ENCODE data around the gene BDP1.
"Not testable (repeated sequence)": the region's sequence is repeated elsewhere in the genome, so short reads cannot be mapped to it uniquely, and the experiment has no call there.

The BDP1 gene

DNA sequence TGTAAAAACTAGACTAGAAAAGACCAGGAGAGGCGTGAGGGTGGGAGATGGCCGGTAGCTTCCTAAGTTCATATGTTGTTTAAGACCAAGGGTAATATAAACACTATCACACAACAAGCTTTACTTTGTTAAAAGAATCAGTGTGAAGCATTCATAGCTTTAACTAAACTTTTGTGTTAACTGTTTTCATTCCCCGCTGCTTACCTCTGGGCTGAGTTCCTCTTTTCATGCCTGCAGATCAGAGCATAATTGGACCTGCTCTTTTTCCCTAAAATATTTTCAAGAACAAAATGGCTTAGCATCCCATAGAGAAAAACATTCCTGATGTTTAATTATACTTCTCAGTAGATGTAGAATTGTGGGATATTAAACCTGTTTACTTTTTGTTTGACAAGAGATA, 23.0 kb upstream of the BDP1 start:
- H4K91ac ChIP-seq (ENCODE audit: low read length); H3K9ac ChIP-seq (ENCODE audit: low read length); H3K4me2 ChIP-seq (ENCODE audit: low read length, poor library complexity, severe bottlenecking); H3K27ac ChIP-seq (ENCODE audit: low read length, poor library complexity, severe bottlenecking); H3K4ac ChIP-seq (ENCODE audit: low read depth in 1 of 2, low read length in 2 of 2); H2BK5ac ChIP-seq (ENCODE audit: low read depth, low read length, poor library complexity, severe bottlenecking); H2BK15ac ChIP-seq (ENCODE audit: low read depth, poor library complexity, severe bottlenecking); H3K79me1 ChIP-seq (replicated peaks; ENCODE audit: low read length, poor library complexity, severe bottlenecking); H2AK5ac ChIP-seq (ENCODE audit: low read length, severe bottlenecking); H2BK120ac ChIP-seq (ENCODE audit: low read depth, low read length); H3K18ac ChIP-seq (ENCODE audit: low read depth in 1 of 2, low read length in 2 of 2); H3K27me3 ChIP-seq (ENCODE audit: control insufficient read depth in 1 of 2, insufficient read depth in 1 of 2, low read length in 2 of 2); DNase-seq; H2BK12ac ChIP-seq (ENCODE audit: low read length in 2 of 2); H3K36me3 ChIP-seq (ENCODE audit: control insufficient read depth in 1 of 2, insufficient read depth in 2 of 2, low read depth in 1 of 2, low read length in 2 of 2); H3K4me3 ChIP-seq (ENCODE audit: insufficient read depth in 1 of 2, low read depth in 1 of 2, low read length in 2 of 2); H2AFZ ChIP-seq (ENCODE audit: low read depth, low read length); H3K4me1 ChIP-seq (ENCODE audit: control insufficient read depth, insufficient read depth, low read depth, low read length); H4K8ac ChIP-seq (ENCODE audit: low read length); H3K23ac ChIP-seq (ENCODE audit: low read length in 2 of 2); H3K14ac ChIP-seq (ENCODE audit: low read length in 2 of 2); H3K9me3 ChIP-seq (ENCODE audit: control insufficient read depth, low read length): not testable (repeated sequence)
- 83% methylated on average over 1 of the region's 3 CpGs for WGBS

DNA sequence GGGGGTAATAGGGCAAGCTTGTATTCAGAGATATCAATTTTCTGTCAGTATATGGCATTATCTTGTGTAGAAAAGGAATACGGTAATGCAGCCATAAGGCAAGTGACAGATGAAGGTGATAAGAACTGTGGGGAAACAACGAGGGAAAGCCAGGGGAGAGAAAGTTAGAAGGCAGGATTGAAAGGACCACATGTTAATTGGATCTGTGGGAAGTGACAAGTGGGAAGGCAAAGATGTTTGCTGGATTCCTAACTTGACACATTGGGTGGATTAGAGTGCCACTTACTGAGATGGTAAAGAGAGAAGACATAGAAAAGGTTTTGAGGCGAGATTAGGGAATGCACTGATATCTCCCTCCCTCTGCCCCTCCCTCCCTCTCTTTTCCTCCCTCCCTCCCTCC, 20.6 kb upstream of the BDP1 start:
- not testable (repeated sequence) for H3K27ac ChIP-seq (ENCODE audit: low read length, poor library complexity, severe bottlenecking); H2BK15ac ChIP-seq (ENCODE audit: low read depth, poor library complexity, severe bottlenecking); H4K8ac ChIP-seq (ENCODE audit: low read length); H3K79me1 ChIP-seq (replicated peaks; ENCODE audit: low read length, poor library complexity, severe bottlenecking); H4K91ac ChIP-seq (ENCODE audit: low read length); H2AFZ ChIP-seq (ENCODE audit: low read depth, low read length); H2BK12ac ChIP-seq (ENCODE audit: low read length in 2 of 2); H3K23ac ChIP-seq (ENCODE audit: low read length in 2 of 2); H2BK5ac ChIP-seq (ENCODE audit: low read depth, low read length, poor library complexity, severe bottlenecking); H3K18ac ChIP-seq (ENCODE audit: low read depth in 1 of 2, low read length in 2 of 2); H3K4ac ChIP-seq (ENCODE audit: low read depth in 1 of 2, low read length in 2 of 2); H3K36me3 ChIP-seq (ENCODE audit: control insufficient read depth in 1 of 2, insufficient read depth in 2 of 2, low read depth in 1 of 2, low read length in 2 of 2); H3K9me3 ChIP-seq (ENCODE audit: control insufficient read depth, low read length); H2AK5ac ChIP-seq (ENCODE audit: low read length, severe bottlenecking); H3K14ac ChIP-seq (ENCODE audit: low read length in 2 of 2); DNase-seq; H3K4me3 ChIP-seq (ENCODE audit: insufficient read depth in 1 of 2, low read depth in 1 of 2, low read length in 2 of 2); H3K4me1 ChIP-seq (ENCODE audit: control insufficient read depth, insufficient read depth, low read depth, low read length); H3K4me2 ChIP-seq (ENCODE audit: low read length, poor library complexity, severe bottlenecking); H2BK120ac ChIP-seq (ENCODE audit: low read depth, low read length); H3K9ac ChIP-seq (ENCODE audit: low read length); H3K27me3 ChIP-seq (ENCODE audit: control insufficient read depth in 1 of 2, insufficient read depth in 1 of 2, low read length in 2 of 2)
- WGBS: 32% methylated on average over 2 of the region's 3 CpGs

DNA sequence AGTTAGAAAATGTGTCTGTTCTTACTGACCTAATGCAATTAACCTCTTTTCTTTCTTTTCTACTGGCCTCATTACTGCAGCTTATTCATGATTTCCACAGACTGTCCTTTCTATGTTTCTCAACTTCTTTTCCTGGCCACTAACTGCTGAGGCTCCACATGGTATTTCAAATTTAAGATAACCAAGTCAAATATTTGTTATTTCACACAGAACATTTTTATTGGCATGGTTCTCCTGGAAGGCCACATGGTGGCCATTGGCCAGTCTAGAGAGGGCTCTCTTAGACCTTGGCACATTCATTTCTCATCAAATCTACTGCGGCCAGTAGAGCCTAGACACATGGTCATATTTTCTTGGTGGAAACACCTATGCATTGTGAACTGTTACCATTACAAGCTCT, 13.9 kb upstream of the BDP1 start:
- H3K9ac ChIP-seq (ENCODE audit: low read length); H3K79me1 ChIP-seq (replicated peaks; ENCODE audit: low read length, poor library complexity, severe bottlenecking); H2BK12ac ChIP-seq (ENCODE audit: low read length in 2 of 2); H2BK120ac ChIP-seq (ENCODE audit: low read depth, low read length); H2BK15ac ChIP-seq (ENCODE audit: low read depth, poor library complexity, severe bottlenecking); H4K91ac ChIP-seq (ENCODE audit: low read length); H2BK5ac ChIP-seq (ENCODE audit: low read depth, low read length, poor library complexity, severe bottlenecking); DNase-seq; H3K4me2 ChIP-seq (ENCODE audit: low read length, poor library complexity, severe bottlenecking); H4K8ac ChIP-seq (ENCODE audit: low read length); H3K4me1 ChIP-seq (ENCODE audit: control insufficient read depth, insufficient read depth, low read depth, low read length); H3K4ac ChIP-seq (ENCODE audit: low read depth in 1 of 2, low read length in 2 of 2); H3K27ac ChIP-seq (ENCODE audit: low read length, poor library complexity, severe bottlenecking); H3K23ac ChIP-seq (ENCODE audit: low read length in 2 of 2); H3K18ac ChIP-seq (ENCODE audit: low read depth in 1 of 2, low read length in 2 of 2); H3K14ac ChIP-seq (ENCODE audit: low read length in 2 of 2); H2AFZ ChIP-seq (ENCODE audit: low read depth, low read length); H3K36me3 ChIP-seq (ENCODE audit: control insufficient read depth in 1 of 2, insufficient read depth in 2 of 2, low read depth in 1 of 2, low read length in 2 of 2); H3K4me3 ChIP-seq (ENCODE audit: insufficient read depth in 1 of 2, low read depth in 1 of 2, low read length in 2 of 2); H3K9me3 ChIP-seq (ENCODE audit: control insufficient read depth, low read length); H2AK5ac ChIP-seq (ENCODE audit: low read length, severe bottlenecking): not testable (repeated sequence)
- peaks cover 0 to 14% of the 10 kb centered on the region in 2 experiments for H3K27me3 ChIP-seq (ENCODE audit: control insufficient read depth in 1 of 2, insufficient read depth in 1 of 2, low read length in 2 of 2)
- WGBS: no CpG with 5 or more reads among the region's 1 CpG

DNA sequence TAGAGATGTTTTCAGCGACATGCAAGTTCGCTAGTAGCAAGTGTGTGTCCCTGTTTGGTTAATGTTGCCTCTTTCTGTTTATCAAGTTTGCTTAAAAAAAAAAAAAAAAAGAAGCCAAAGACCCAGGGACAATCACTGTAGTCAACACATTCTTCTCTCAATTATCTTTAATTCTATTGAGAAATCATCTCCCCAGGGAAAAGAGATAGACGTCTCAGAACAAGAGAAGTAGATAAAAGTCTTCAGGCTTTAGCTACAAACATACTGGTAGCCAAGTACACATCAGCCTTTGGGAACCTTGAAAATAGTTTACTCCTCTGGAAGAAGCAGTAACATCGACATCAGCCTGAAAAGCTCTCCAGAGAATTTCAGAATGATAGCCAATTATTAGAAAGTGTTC, 11.6 kb upstream of the BDP1 start:
- 100% methylated on average over 1 of the region's 4 CpGs for WGBS
- DNase-seq; H3K36me3 ChIP-seq (ENCODE audit: control insufficient read depth in 1 of 2, insufficient read depth in 2 of 2, low read depth in 1 of 2, low read length in 2 of 2); H2AK5ac ChIP-seq (ENCODE audit: low read length, severe bottlenecking); H3K79me1 ChIP-seq (replicated peaks; ENCODE audit: low read length, poor library complexity, severe bottlenecking); H3K4me2 ChIP-seq (ENCODE audit: low read length, poor library complexity, severe bottlenecking); H2BK5ac ChIP-seq (ENCODE audit: low read depth, low read length, poor library complexity, severe bottlenecking); H2BK15ac ChIP-seq (ENCODE audit: low read depth, poor library complexity, severe bottlenecking); H4K8ac ChIP-seq (ENCODE audit: low read length); H3K23ac ChIP-seq (ENCODE audit: low read length in 2 of 2); H3K4me3 ChIP-seq (ENCODE audit: insufficient read depth in 1 of 2, low read depth in 1 of 2, low read length in 2 of 2); H2BK120ac ChIP-seq (ENCODE audit: low read depth, low read length); H3K4ac ChIP-seq (ENCODE audit: low read depth in 1 of 2, low read length in 2 of 2); H4K91ac ChIP-seq (ENCODE audit: low read length); H3K27ac ChIP-seq (ENCODE audit: low read length, poor library complexity, severe bottlenecking); H3K18ac ChIP-seq (ENCODE audit: low read depth in 1 of 2, low read length in 2 of 2); H3K9ac ChIP-seq (ENCODE audit: low read length); H3K4me1 ChIP-seq (ENCODE audit: control insufficient read depth, insufficient read depth, low read depth, low read length); H2AFZ ChIP-seq (ENCODE audit: low read depth, low read length); H2BK12ac ChIP-seq (ENCODE audit: low read length in 2 of 2); H3K14ac ChIP-seq (ENCODE audit: low read length in 2 of 2); H3K9me3 ChIP-seq (ENCODE audit: control insufficient read depth, low read length): not testable (repeated sequence)
- H3K27me3 ChIP-seq (ENCODE audit: control insufficient read depth in 1 of 2, insufficient read depth in 1 of 2, low read length in 2 of 2): peaks cover 0 to 15% of the 10 kb centered on the region in 2 experiments

Measured in mesenchymal stem cell (in vitro differentiated cells and primary cell).